COLO668 (cell line): ENCODE results near the gene MYBBP1A.

Experiments used
- DNase-seq: peaks from one replicate; lab custom pipeline; 2025; ENCODE audit not compliant: unreplicated experiment; lab: John Stamatoyannopoulos, UW

Gene MYBBP1A

DNA sequence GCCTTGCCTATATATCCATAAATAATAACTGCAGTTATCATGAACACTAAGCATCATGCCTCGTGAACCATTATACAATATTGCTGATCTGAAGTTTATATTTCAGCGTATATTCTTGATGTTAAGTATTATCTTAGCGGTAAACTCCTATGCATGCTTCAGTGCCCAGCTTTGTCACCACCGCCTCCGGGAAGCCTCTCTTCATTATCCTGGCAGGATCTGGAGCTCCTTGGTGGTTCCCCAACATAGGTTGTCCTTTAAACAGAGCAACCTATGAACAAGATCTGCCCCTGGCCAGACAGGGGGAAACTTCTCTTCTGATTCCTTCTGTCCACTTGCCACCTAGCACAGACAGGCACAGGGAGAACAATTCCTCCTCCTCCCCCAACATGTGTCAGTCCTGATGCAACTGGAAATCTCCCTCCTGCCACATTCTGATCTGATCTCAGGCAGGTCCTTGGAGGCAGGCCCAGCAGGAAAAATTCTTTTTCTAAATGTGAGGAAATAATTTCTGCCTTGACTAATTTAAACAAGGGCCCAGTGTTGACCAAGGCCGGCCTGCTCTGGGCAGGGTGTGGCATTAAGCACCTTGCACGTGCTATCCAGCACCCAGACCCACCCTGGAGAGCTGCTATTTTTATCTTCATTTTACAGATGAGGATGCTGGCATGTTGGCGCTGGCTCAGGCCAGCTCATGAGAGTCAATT lies 34.1 kb downstream of the MYBBP1A start:
- DNase-seq, result no peak

DNA sequence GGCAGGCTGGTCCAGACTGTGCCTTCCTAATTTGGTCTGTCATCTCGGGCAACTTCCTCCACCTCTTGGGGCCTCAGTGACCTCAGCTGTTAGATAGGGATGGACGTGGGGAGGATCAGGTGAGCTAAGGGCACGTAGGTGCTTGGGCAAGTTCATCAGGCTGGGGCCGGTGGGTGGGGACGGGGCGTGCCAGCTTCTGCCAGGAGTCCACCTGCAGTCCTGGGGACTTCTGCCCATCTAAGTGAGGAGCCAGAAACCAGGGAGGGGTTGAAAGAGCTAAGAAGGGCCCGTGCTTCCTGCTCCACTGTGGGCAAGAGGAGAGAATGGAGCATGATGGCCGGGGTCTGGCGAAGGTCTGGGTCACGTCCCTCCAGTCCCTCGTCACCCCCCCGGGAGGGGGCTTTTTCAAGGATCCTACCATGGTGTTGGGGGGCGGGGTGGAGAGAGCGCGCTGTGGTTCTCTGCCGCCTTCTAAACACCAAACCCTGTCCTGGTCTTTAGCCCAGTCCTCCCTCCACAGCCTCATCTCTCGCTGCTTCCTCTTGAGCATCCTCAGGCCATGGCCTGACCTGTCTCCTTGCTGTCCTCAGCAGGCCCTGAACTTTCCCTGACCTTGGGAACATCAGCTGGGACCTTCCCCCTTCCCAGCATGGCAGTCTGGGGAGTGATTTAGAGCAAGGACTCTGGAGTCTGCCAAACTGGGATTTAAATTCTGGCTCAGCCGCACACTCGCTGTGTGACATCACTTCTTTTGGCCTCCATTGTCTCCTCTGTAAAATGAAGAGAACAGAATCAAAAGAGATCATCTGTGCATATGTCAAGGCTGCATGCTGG lies 34.9 kb downstream of the MYBBP1A start:
- DNase-seq, result no peak

GRCh38 chr17:4519361-4519788 lies 35.8 kb downstream of the MYBBP1A start:
- no peak for DNase-seq

GRCh38 chr17:4518901-4519300 lies 36.3 kb downstream of the MYBBP1A start:
- no peak for DNase-seq

DNA sequence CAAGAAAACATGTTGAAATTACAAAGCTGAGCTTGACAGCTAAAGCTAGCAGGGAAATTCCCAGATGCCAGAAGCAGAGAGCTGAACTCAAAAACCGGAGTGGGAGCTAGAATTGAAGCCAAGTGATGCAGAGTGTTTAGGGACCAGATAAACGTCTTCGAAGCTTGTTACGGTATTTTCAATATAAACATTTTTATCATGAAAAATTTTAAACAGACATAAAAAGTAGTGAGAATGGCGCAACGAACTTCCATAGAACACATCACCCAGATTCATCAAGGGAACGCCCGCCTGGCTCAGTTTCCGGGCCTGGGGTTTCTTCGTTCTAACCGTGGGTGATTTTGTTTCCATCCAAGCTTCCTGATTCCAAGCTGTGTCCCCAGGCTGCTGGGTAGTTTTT lies 38.4 kb downstream of the MYBBP1A start:
- DNase-seq, result no peak

DNA sequence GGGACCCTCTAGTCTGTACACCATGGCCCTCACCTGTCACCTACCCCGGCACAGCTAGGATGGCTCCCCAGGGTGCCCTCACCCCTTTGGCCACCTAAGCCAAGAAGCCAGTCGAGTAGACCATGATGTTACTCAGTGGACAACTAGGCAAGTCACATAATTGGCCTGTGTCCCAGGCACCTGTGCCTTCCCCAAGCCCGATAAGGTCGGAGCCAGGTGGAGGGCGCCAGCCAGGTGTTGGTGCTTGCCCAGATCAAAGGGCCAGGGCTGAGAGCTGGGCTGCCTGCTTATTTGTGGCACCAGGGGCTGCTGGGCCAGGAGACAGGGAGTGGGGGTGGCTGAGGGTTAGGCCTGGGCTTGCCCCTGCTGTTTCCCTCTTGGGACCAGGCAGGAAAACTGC lies 39.7 kb downstream of the MYBBP1A start:
- no peak for DNase-seq

DNA sequence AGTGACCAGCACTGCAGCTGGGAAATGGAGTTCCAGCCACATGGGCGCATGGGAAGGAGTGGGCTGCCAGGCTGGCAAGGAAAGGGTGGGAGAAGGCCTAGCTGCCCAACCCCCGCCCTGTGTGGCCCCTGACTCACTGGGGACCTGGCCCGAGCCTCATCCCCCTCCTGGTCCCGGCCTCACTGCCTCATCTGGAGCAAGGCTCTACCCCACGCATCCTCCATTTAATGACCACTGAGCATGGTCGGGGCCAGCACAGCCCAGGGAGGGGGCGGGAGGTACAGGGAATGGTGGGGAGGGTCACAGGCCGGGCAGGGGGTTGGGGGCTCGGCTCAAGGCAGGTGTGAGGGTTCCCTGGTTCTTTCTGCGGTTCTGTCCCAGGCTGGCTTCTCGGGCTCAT lies 40.4 kb downstream of the MYBBP1A start:
- DNase-seq, result no peak

GRCh38 chr17:4514206-4514605 lies 41.0 kb downstream of the MYBBP1A start:
- DNase-seq, result no peak

- DNase-seq, result no peak
These were observed 41.8 kb downstream of the MYBBP1A start for GRCh38 chr17:4513113-4514032.

DNA sequence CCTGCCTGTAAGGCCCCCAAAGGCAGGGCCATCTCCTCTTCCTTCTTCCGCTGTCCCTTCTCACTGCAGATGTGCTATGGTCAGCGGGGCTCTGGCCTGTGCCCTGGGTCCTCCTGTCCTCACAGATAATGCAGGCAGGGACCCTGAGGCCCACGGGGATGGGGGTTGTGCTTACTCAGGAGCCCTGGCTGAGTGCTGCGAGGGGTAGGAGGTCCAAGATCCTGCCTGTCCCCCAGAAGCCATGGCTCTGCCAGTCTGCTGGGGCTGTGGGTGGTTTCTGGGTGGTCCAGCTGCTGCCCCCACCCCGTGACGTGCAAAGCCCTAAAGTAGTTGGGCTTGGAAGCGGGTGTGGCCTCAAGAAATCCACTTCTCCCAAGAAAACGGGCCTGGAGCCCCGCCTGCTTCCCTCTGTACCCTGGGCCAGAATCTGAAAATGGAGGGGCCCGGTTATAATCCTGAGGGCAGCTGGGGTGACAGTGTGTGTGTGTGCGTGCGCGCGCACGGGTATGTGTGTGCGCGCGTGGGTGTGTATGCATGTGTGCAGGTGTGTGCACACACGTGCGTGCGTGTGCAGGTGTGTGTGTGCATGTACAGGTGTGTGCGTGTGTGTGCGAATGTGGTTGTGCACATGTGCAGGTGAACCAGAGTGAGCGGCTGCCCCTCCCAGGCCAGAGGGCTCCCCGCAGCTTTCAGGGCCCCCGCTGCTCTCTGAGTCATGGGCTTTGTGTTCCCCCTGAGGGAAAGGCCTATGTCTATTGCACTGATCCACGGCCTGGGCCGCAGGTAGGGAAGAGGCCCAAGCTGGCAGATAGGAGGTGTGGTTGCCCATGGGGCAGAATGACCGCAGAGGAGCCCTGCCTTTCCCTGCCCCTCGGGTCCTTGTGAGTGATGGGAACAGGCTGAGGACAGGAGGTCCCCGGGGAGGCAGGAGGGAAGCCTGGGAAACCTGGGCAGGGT lies 42.8 kb downstream of the MYBBP1A start:
- DNase-seq, result no peak

DNA sequence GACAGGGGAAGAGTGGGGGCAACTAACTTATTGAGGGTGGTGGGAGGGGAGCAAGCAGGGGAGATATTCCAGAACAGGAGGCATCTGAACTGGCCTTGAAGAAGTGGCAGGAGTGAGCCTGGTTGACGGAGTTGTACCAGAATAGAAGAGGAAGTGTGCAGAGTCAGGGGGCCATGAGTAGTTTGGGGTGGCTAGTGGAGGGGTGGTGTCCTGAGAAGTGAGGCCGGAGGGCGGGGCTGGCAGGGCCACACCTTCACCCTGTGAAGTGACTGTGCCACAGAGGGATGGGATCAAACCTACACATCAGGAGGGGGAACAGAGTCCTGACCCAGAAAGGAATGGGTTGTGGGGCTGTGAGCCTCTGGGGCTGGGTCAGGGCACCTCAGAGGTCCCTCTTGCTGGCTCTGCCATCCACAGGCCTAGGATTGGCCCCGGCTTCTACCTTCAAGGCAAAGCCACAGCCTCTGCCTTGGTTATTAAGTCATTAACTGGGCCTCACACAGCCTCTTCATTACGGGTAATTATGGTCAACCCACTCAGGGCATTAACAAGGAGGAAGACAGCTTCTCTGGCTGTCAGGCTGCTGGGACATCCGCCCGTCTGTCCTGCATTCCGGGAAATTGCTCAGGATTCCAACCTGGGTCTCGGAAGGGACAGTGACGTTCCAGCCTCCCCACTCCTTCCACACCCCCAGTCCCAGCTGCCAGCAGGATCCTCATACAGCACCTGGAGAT lies 43.8 kb downstream of the MYBBP1A start:
- DNase-seq, result no peak

- no peak for DNase-seq
These were observed 44.6 kb downstream of the MYBBP1A start for GRCh38 chr17:4510618-4510941.

- DNase-seq, result no peak
These were observed 45.1 kb downstream of the MYBBP1A start for GRCh38 chr17:4509923-4510617.

DNA sequence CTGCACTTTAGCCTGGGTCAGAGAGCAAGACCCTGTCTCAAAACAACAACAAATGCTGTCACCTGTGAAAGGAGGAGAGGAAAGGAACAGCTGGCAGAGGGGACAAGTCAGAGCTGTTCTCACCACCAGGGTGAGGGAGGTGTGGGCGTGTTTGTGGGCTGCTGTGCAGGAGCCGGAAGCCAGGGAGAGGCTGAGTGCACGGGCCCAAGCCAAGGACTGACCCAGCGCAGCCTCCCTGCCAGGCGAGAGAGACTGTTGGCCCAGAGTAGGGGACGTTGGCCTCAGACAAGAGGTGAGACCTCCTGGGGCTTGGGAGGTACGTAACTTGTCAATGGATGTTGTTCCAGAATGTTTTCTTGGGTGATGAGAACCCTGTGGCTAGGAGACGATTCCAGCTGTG lies 45.8 kb downstream of the MYBBP1A start:
- no peak for DNase-seq

DNA sequence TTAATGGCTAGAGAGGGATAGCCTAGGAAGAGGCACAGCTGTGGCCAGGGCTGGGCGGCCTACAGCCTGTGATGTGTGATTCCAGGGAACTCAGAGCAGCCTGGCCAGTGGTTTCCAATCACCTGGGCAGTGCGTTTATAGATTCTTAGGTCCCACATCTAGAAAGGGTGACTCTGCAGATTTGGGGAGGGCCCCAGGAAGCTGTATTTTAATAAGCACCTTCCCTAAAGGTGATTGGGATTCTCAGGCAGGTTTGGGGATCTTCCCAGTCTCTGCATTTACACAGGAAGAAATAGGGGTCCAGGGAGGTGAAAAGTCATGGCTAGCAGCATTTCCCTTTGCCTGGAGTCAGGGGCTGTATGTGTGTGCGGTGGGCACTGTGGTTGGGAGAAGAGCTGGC lies 47.0 kb downstream of the MYBBP1A start:
- no peak for DNase-seq

- no peak for DNase-seq
These were observed 47.6 kb downstream of the MYBBP1A start for GRCh38 chr17:4507361-4508111.

DNA sequence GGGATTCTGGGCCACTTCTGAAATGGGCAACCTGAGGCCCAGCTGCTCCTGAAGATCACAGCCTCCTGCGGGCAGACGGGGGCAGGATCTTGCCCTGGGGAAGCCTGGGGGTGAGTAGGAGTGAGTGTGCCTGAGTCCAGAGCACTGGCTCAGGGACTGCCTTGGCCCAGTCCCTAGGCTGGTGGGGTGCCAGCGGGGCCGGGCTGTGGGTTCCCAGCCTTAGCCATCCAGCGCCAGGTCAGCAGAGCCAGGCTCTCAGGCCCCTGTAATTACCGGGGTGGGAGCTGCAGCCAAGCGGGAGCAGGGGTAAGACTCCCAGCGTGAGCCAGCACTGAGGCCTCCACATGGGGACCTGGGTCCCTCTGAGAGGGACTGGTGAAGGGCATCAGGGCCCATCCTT lies 48.3 kb downstream of the MYBBP1A start:
- DNase-seq, result no peak

- no peak for DNase-seq
These were observed 48.9 kb downstream of the MYBBP1A start for GRCh38 chr17:4506175-4506813.
